NB4 (cell line): Measurements from ENCODE around the gene APOBEC3B.

ENCODE experiments used
- DNase-seq: peaks from one replicate; pipeline ENCODE4 v3.0.0; 2010; ENCODE audit warnings: low read depth
- H3K4me3 ChIP-seq: one replicate; pipeline ENCODE4 v1.5.1; 2011; ENCODE audit warnings: mild to moderate bottlenecking, low read depth, low read length, moderate library complexity
- CTCF ChIP-seq: IDR thresholded peaks from one replicate; pipeline ENCODE4 v1.5.1; 2012; ENCODE audit warnings: low read depth, low read length
- MAX ChIP-seq: IDR thresholded peaks from 2 replicates; pipeline ENCODE4 v1.6.1; 2011; ENCODE audit warnings: low read depth, low read length
- MYC ChIP-seq: IDR thresholded peaks from 2 replicates; pipeline ENCODE4 v1.6.1; 2011; ENCODE audit warnings: low read depth, low read length
- POLR2A ChIP-seq: IDR thresholded peaks from 2 replicates; pipeline ENCODE4 v1.6.1; 2011; ENCODE audit warnings: mild to moderate bottlenecking; ENCODE audit not compliant: insufficient read length; ENCODE audit errors: extremely low read depth

The APOBEC3B gene

DNA sequence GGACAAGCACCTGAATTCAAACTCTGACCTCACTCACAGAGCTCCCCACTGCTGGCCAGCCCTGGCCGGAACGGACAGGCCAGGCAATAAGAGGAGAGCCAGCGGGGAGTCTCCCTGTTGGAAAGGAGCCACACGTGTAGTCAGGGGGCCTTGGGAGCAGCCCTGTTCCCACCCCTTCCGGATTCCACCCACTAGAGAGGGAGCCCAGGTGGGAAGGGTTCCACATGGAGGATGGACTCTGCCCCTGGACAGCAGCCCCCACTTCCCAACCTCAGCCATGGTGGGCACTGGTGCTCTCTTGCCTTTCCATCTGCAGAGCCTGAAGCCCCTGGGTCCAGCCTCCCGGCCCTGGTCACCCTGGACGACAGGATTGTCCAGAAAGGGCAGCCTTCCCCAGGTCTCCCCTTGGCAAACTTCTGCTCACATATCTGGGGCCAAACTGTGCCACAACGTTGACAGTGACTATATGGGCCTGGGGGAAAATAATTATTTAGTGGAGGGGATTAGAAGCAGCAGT lies 32.2 kb upstream of the APOBEC3B start:
- no peak for DNase-seq
- TF ChIP-seq POLR2A = no peak
- no peak for TF ChIP-seq CTCF
- no peak for TF ChIP-seq MAX
- TF ChIP-seq MYC = no peak

DNA sequence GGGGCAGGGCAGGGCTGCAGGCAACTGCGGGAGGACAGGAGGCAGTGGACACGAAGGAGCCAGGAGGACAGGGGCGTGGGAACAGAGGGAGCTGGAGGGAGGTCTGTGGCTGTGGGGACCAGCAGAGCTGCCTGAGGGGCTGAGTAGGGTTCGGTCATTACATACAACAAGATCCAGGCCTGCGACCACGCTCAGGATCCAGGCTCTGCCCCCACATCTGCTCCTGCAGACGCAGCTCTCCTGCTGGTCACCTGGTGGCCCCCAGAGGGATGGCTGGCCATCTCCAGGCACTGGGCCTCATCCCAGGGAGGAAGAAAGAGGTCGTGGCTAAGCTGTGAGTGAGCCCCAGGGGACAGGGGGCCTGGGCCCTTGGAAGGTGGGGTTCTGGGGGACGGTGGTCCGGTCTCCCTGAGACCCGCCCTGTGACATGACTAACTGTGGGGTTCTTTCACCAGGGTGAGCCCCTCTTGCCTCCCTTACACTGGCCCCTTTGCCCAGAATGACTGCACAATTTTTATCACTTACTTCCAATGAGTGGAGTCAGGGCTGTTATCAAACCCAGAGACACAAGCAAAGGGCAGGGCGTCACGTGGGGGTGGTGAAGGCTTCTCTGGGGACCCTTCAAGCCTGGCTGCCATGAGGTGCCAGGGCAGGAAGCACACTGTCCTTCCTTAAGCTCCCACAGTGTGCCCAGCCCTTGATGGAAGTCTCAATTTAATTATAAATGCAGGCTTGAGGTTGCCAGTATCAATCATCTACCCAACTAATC lies 31.4 kb upstream of the APOBEC3B start:
- H3K4me3 ChIP-seq = no peak overlapping the region
- DNase-seq = no peak
- TF ChIP-seq CTCF (no peak), POLR2A (no peak), MYC (no peak), MAX (no peak)

More for the DNA sequence above, 32.2 kb upstream of the APOBEC3B start:
- H3K4me3 ChIP-seq = no peak overlapping the region

GRCh38 chr22:38951734-38952133 lies 30.4 kb upstream of the APOBEC3B start:
- no peak; the same call in 1 of the 2 replicates for TF ChIP-seq MYC
- TF ChIP-seq MAX = no peak
- no peak for TF ChIP-seq POLR2A
- no peak for TF ChIP-seq CTCF
- H3K4me3 ChIP-seq = no peak overlapping the region
- peak; percentile 73 for DNase-seq

GRCh38 chr22:38952281-38952993 lies 29.7 kb upstream of the APOBEC3B start:
- no peak overlapping the region for H3K4me3 ChIP-seq
- TF ChIP-seq POLR2A = no peak
- no peak for TF ChIP-seq MYC
- no peak for TF ChIP-seq MAX
- TF ChIP-seq CTCF = no peak
- DNase-seq = no peak

- no peak for DNase-seq
- TF ChIP-seq MYC (no peak), CTCF (no peak), MAX (no peak), POLR2A (no peak)
- no peak overlapping the region for H3K4me3 ChIP-seq
Measured at GRCh38 chr22:38953091-38953490, 29.1 kb upstream of the APOBEC3B start.
